HG03103 (cell line): ENCODE data around the gene USP47.
A peak's percentile ranks its signal among the peaks of the same experiment; 100 is the strongest.

Experiments used
- ATAC-seq: cut with Tn5 transposase; IDR thresholded peaks from one replicate; pipeline ENCODE4 v1.9.1; 2021; ENCODE audit warnings: low read depth; ENCODE audit not compliant: unreplicated experiment

USP47 gene

GRCh38 chr11:11965656-11966353 is 124.0 kb downstream of the USP47 start:
- ATAC-seq, result no peak

- ATAC-seq, result no peak
Observed at GRCh38 chr11:11966354-11966741, 124.6 kb downstream of the USP47 start.

- ATAC-seq, result peak; percentile 94
Observed at GRCh38 chr11:11966826-11967668, 125.3 kb downstream of the USP47 start.

- no peak for ATAC-seq
Observed at GRCh38 chr11:11967669-11968510, 126.1 kb downstream of the USP47 start.

- no peak for ATAC-seq
Observed at GRCh38 chr11:11968511-11969280, 126.9 kb downstream of the USP47 start.

- ATAC-seq, result no peak
Observed at GRCh38 chr11:11969380-11970215, 127.8 kb downstream of the USP47 start.

GRCh38 chr11:11970556-11970955 is 128.8 kb downstream of the USP47 start:
- ATAC-seq, result no peak

GRCh38 chr11:11971906-11972547 is 130.3 kb downstream of the USP47 start:
- no peak for ATAC-seq

GRCh38 chr11:11972730-11973341 is 131.1 kb downstream of the USP47 start:
- ATAC-seq, result no peak

GRCh38 chr11:11973361-11973800 is 131.6 kb downstream of the USP47 start:
- ATAC-seq, result no peak

GRCh38 chr11:11973866-11974265 is 132.1 kb downstream of the USP47 start:
- no peak for ATAC-seq

- no peak for ATAC-seq
Observed at GRCh38 chr11:11975201-11976092, 133.7 kb downstream of the USP47 start.

GRCh38 chr11:11976481-11977127 is 134.8 kb downstream of the USP47 start:
- no peak for ATAC-seq

GRCh38 chr11:11977206-11977938 is 135.6 kb downstream of the USP47 start:
- ATAC-seq, result no peak

- no peak for ATAC-seq
Observed at GRCh38 chr11:11978098-11978637, 136.4 kb downstream of the USP47 start.
